GM12873 (cell line): ENCODE measurements around the gene DOCK8.

Experiments used
- CTCF ChIP-seq: IDR thresholded peaks from 2 replicates; pipeline ENCODE4 v1.5.1; 2012; ENCODE audit warnings: low read depth, mild to moderate bottlenecking, moderate library complexity, low read length, control low read depth; ENCODE audit not compliant: insufficient read depth; ENCODE audit errors: missing control alignments

Gene DOCK8

GRCh38 chr9:472479-473075 is 257.9 kb downstream of the DOCK8 start:
- no peak for TF ChIP-seq CTCF

GRCh38 chr9:477193-477592 is 262.5 kb downstream of the DOCK8 start:
- no peak for TF ChIP-seq CTCF

GRCh38 chr9:479304-479970 is 264.8 kb downstream of the DOCK8 start:
- TF ChIP-seq CTCF, result no peak

GRCh38 chr9:479971-480350 is 265.3 kb downstream of the DOCK8 start:
- no peak for TF ChIP-seq CTCF

GRCh38 chr9:482739-483138 is 268.1 kb downstream of the DOCK8 start:
- no peak for TF ChIP-seq CTCF

GRCh38 chr9:486156-486555 is 271.5 kb downstream of the DOCK8 start:
- TF ChIP-seq CTCF, result no peak

- no peak for TF ChIP-seq CTCF
Measured at GRCh38 chr9:487429-487828, 272.8 kb downstream of the DOCK8 start.
